ENCODE results near the gene ESR1. TPM values are rescaled to one million over a fixed set of nuclear protein-coding genes. Genes with fewer than 3 reads are reported as not detected.

The ESR1 gene
- total RNA-seq, 4 donors from 2014 or later = 1.3 to 2.6 (median 2.2) TPM

- Histone ChIP-seq H3K4me3 (no peak overlapping the region), H3K4me1 (peaks cover 4% of the 10 kb centered on the region), H3K27me3 (no peaks in the 10 kb centered on the region), H3K9me3 (no peaks in the 10 kb centered on the region), H3K36me3 (peaks cover 51% of the 10 kb centered on the region), H3K27ac (no peak overlapping the region)
- DNase-seq (ENCODE audit: low spot score in 2 of 2) = no peak
- WGBS = 81% methylated on average over 3 of the region's 3 CpGs
- TF ChIP-seq POLR2A (IDR thresholded peaks at IDR 0.05) (no peak), CTCF (IDR thresholded peaks at IDR 0.05) (no peak), POLR2AphosphoS5 (IDR thresholded peaks at IDR 0.05) (no peak), EP300 (IDR thresholded peaks at IDR 0.05) (no peak)
These were observed 342.7 kb downstream of the ESR1 start for GRCh38 chr6:152150196-152150595.

GRCh38 chr6:152151920-152152319 lies 344.4 kb downstream of the ESR1 start:
- Histone ChIP-seq H3K27me3 (no peaks in the 10 kb centered on the region), H3K9me3 (no peaks in the 10 kb centered on the region), H3K4me1 (peaks cover 4% of the 10 kb centered on the region), H3K27ac (no peak overlapping the region), H3K36me3 (peaks cover 54% of the 10 kb centered on the region), H3K4me3 (no peak overlapping the region)
- TF ChIP-seq CTCF (IDR thresholded peaks at IDR 0.05) (no peak), POLR2A (IDR thresholded peaks at IDR 0.05) (no peak), POLR2AphosphoS5 (IDR thresholded peaks at IDR 0.05) (no peak), EP300 (IDR thresholded peaks at IDR 0.05) (no peak)
- no peak for DNase-seq (ENCODE audit: low spot score in 2 of 2)
- 72% methylated on average over 13 of the region's 13 CpGs for WGBS

GRCh38 chr6:152154559-152155356 lies 347.3 kb downstream of the ESR1 start:
- WGBS = 92% methylated on average over 17 of the region's 17 CpGs
- Histone ChIP-seq H3K4me3 (no peak overlapping the region), H3K27ac (no peak overlapping the region), H3K9me3 (no peaks in the 10 kb centered on the region), H3K27me3 (no peaks in the 10 kb centered on the region), H3K36me3 (peaks cover 33% of the 10 kb centered on the region), H3K4me1 (peaks cover 4% of the 10 kb centered on the region)
- TF ChIP-seq POLR2AphosphoS5 (IDR thresholded peaks at IDR 0.05) = no peak
- TF ChIP-seq POLR2A (IDR thresholded peaks at IDR 0.05) = no peak
- TF ChIP-seq CTCF (IDR thresholded peaks at IDR 0.05) = no peak
- TF ChIP-seq EP300 (IDR thresholded peaks at IDR 0.05) = no peak
- no peak for DNase-seq (ENCODE audit: low spot score in 2 of 2)

GRCh38 chr6:152155792-152156191 lies 348.3 kb downstream of the ESR1 start:
- no peak for TF ChIP-seq CTCF (IDR thresholded peaks at IDR 0.05)
- TF ChIP-seq EP300 (IDR thresholded peaks at IDR 0.05) = no peak
- no peak for TF ChIP-seq POLR2A (IDR thresholded peaks at IDR 0.05)
- TF ChIP-seq POLR2AphosphoS5 (IDR thresholded peaks at IDR 0.05) = no peak
- Histone ChIP-seq H3K27ac (no peak overlapping the region), H3K9me3 (no peaks in the 10 kb centered on the region), H3K4me1 (peaks cover 4% of the 10 kb centered on the region), H3K36me3 (peaks cover 25% of the 10 kb centered on the region), H3K27me3 (no peaks in the 10 kb centered on the region), H3K4me3 (no peak overlapping the region)
- 86% methylated on average over 8 of the region's 8 CpGs for WGBS
- no peak for DNase-seq (ENCODE audit: low spot score in 2 of 2)

GRCh38 chr6:152160346-152160745 lies 352.9 kb downstream of the ESR1 start:
- no peaks in the 10 kb centered on the region for H3K4me1 ChIP-seq
- DNase-seq (ENCODE audit: low spot score in 2 of 2) = no peak
- no peak overlapping the region for H3K27ac ChIP-seq
- no peaks in the 10 kb centered on the region for H3K27me3 ChIP-seq
- WGBS = 80% methylated on average over 3 of the region's 3 CpGs
- TF ChIP-seq CTCF (IDR thresholded peaks at IDR 0.05) (no peak), POLR2A (IDR thresholded peaks at IDR 0.05) (no peak), POLR2AphosphoS5 (IDR thresholded peaks at IDR 0.05) (no peak), EP300 (IDR thresholded peaks at IDR 0.05) (no peak)
- H3K9me3 ChIP-seq = no peaks in the 10 kb centered on the region
- H3K36me3 ChIP-seq = peaks cover 15% of the 10 kb centered on the region
- H3K4me3 ChIP-seq = no peak overlapping the region

All from suprapubic skin (tissue), 4 donors.